Measurements from ENCODE around the gene FAM171A1.

DNA sequence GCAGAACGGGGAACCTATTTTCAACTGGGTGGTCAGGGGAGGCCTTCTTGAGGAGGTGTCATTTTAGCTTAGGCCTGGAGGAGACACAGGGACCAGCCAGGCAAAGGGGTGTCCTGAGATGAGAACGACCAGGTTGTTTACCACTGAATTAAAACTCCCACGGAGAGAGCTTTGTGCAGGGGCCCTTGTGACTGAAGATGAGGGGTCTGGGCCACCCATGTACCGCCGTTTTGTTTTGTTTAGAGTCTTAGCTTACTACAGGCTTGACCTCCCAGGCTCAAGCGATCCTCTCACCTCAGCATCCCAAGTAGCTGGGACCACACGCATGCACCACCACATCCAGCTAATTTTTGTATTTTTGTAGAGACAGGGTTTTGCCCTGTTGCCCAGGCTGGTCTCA lies 80.4 kb downstream of the FAM171A1 start:
- TF ChIP-seq EZH2 (IDR thresholded peaks at IDR 0.05), result no peak
- no peak for TF ChIP-seq POLR2AphosphoS5 (IDR thresholded peaks at IDR 0.05; ENCODE audit: borderline replicate concordance, low read depth, low read length)
- no peak for TF ChIP-seq FOXP2 (optimal IDR thresholded peaks at IDR 0.05; ENCODE audit: control extremely low read depth, extremely low read length, insufficient read depth)

Measured in SK-N-MC (cell line).